K562 (cell line): ENCODE data around the gene ADRB2. TPM values are rescaled to one million over a fixed set of nuclear protein-coding genes. Genes with fewer than 3 reads are reported as not detected.

Experiments
- ATAC-seq: fragments of 200-7000 bp; cut with Tn5 transposase; 3 replicates; pipeline ENCODE4 v1.9.1; 2020; ENCODE audit warnings: moderate library complexity
- BruUV-seq: library from RNA; stranded (reverse); fragments of 400-500 nt; replicated peaks from 2 replicates; lab custom pipeline; 2021; lab: Mats Ljungman, UMichigan
- CTCF ChIA-PET: fragments of 300-600 bp; formaldehyde crosslinking; extraction: SDS; loops from one replicate; lab custom pipeline; 2021; ENCODE audit warnings: low intra/inter-chr PET ratio; lab: Yijun Ruan, JAX
- POLR2A ChIA-PET: fragments of 300-600, 350-650 bp; sonication (Branson Sonifier 250); formaldehyde crosslinking; extraction: SDS; loops from one replicate; lab custom pipeline; 2021; ENCODE audit warnings: antibody characterized with exemption, inconsistent platforms; lab: Yijun Ruan, JAX
- DNase-seq, 4 experiments: peaks; one replicate each; pipeline versions ENCODE4 v3.0.0 to v3.0.0-alpha.2; 2011 to 2018; ENCODE audit warnings: low spot score in 3 of 4, mixed read lengths in 3 of 4; ENCODE audit errors: extremely low read depth in 1 of 4
- FAIRE-seq: peaks from 2 replicates; lab custom pipeline; 2011; peaks lifted over from hg19 to GRCh38; lab: Jason Lieb, UNC
- H2AFZ ChIP-seq: 2 replicates; pipeline ENCODE4 v1.6.0; 2011; ENCODE audit warnings: low read depth, low read length, control low read depth, inconsistent platforms
- H3K27ac ChIP-seq: fragments of 200-600 bp; 3 replicates; pipeline ENCODE4 v1.8.0; 2011; ENCODE audit warnings: low read depth, mild to moderate bottlenecking, control low read depth, inconsistent platforms, low read length, moderate library complexity, mixed read lengths; ENCODE audit errors: extremely low read depth
- H3K27me3 ChIP-seq, 2 experiments: fragments of 300-600 bp in 1 of 2; 2 replicates in 1 of 2; 3 replicates in 1 of 2; pipeline versions ENCODE4 v1.6.0 to v1.8.0; 2011; ENCODE audit warnings: inconsistent platforms in 2 of 2, low read length in 2 of 2, mild to moderate bottlenecking in 1 of 2, mixed read lengths in 1 of 2, moderate library complexity in 1 of 2; ENCODE audit not compliant: control insufficient read depth in 2 of 2, insufficient read depth in 2 of 2
- H3K36me3 ChIP-seq: fragments of 300-600 bp; 3 replicates; pipeline ENCODE4 v1.8.0; 2011; ENCODE audit warnings: mild to moderate bottlenecking, low read length, inconsistent platforms; ENCODE audit not compliant: control insufficient read depth, insufficient read depth
- H3K4me1 ChIP-seq, 2 experiments: fragments of 200-600 bp in 1 of 2; replicated peaks in 1 of 2; 2 replicates in 1 of 2; 3 replicates in 1 of 2; pipeline versions ENCODE4 v1.5.1 to v1.8.0; 2011; ENCODE audit warnings: inconsistent platforms in 2 of 2, low read length in 2 of 2, mild to moderate bottlenecking in 1 of 2, mixed read lengths in 1 of 2, moderate library complexity in 1 of 2; ENCODE audit not compliant: control insufficient read depth in 2 of 2, insufficient read depth in 2 of 2
- H3K4me2 ChIP-seq: 2 replicates; pipeline ENCODE4 v1.6.1; 2011; ENCODE audit warnings: low read length, control low read depth, inconsistent platforms, mixed read lengths; ENCODE audit not compliant: insufficient read depth
- H3K4me3 ChIP-seq: fragments of 200-600 bp; sonication (generic), shearing (Covaris generic); 2 replicates; pipeline ENCODE4 v1.5.1; 2016; ENCODE audit warnings: control low read depth, inconsistent platforms
- H3K79me2 ChIP-seq: fragments of 200-600 bp; 3 replicates; pipeline ENCODE4 v1.8.0; 2011; ENCODE audit warnings: low read length, inconsistent platforms; ENCODE audit not compliant: control insufficient read depth, insufficient read depth
- H3K9ac ChIP-seq, 2 experiments: 2 replicates each; pipeline versions ENCODE4 v1.6.0 to v1.6.1; 2011; ENCODE audit warnings: low read depth in 2 of 2, low read length in 2 of 2, control low read depth in 1 of 2, inconsistent platforms in 1 of 2, mild to moderate bottlenecking in 1 of 2, mixed read lengths in 1 of 2; ENCODE audit not compliant: insufficient read depth in 1 of 2
- H3K9me1 ChIP-seq: one replicate; pipeline ENCODE4 v1.6.0; 2011; ENCODE audit warnings: inconsistent platforms, mild to moderate bottlenecking, low read length, moderate library complexity; ENCODE audit not compliant: control insufficient read depth, insufficient read depth
- H3K9me3 ChIP-seq: replicated peaks from 2 replicates; pipeline ENCODE4 v1.5.1; 2011; ENCODE audit warnings: low read depth, low read length, inconsistent platforms; ENCODE audit not compliant: control insufficient read depth, insufficient read depth
- H4K20me1 ChIP-seq: replicated peaks from 2 replicates; pipeline ENCODE4 v1.6.1; 2011; ENCODE audit warnings: low read length, inconsistent platforms, mixed read lengths; ENCODE audit not compliant: control insufficient read depth, insufficient read depth
- WGBS: fragments of 100-300 bp; shearing (Covaris generic); methylation state at CpG from one replicate; pipeline ENCODE4 v1.1.6; 2016; ENCODE audit warnings: low coverage, mixed read lengths; ENCODE audit not compliant: insufficient coverage; ENCODE audit errors: missing lambda C conversion rate; 5-methylcytosine and 5-hydroxymethylcytosine counted together
- in situ Hi-C: fragments of 300-500 bp; cut with MboI; formaldehyde crosslinking; loops from 4 replicates; pipeline ENCODE4 v1.15.0; 2018; ENCODE audit warnings: inconsistent platforms, mixed read lengths
- intact Hi-C: fragments of 100-400 bp; cut with micrococcal nuclease; formaldehyde crosslinking; loops from 2 replicates; pipeline ENCODE4 v1.14.2; 2022
- polyA plus RNA-seq, 8 experiments: library from polyadenylated mRNA; depleted of rRNA in 4 of 8; stranded (reverse) in 5 of 8; unstranded in 3 of 8; fragments of >200 nt; fragmentation: Nextera tagmentation in 2 of 8; fragmentation: Illumina TruSeq in 1 of 8; extraction: Ambion mirVana in 2 of 8; extraction: Trizol in 1 of 8; gene quantifications; 2 replicates each; pipeline versions ENCODE4 v1.2.1 to v1.2.3, GENCODE V29; 2011 to 2014; ENCODE audit warnings: inconsistent platforms in 1 of 8, missing spikeins in 1 of 8
- total RNA-seq, 7 experiments: library from RNA; depleted of rRNA in 6 of 7; stranded (reverse); fragments of >200 nt in 6 of 7; fragmentation: Illumina TruSeq in 2 of 7; extraction: Trizol in 2 of 7; gene quantifications; 2 replicates each; pipeline versions ENCODE4 v1.2.1 to v1.2.3, GENCODE V29; 2011 to 2021; ENCODE audit warnings: low replicate concordance in 1 of 7
- TF ChIP-seq, protein P1 (sequence below): fragments of 450-650 bp; IDR thresholded peaks from 2 replicates; pipeline ENCODE4 v1.6.1; 2016; ENCODE audit warnings: low read depth

ADRB2 gene
- total and polyA plus RNA-seq, 9 of the 15 experiments (the other 6 are each of a cell fraction or from before 2014, with no cell fraction given), result 0.01 to 0.18 (median 0.04) TPM; not detected in 2

DNA sequence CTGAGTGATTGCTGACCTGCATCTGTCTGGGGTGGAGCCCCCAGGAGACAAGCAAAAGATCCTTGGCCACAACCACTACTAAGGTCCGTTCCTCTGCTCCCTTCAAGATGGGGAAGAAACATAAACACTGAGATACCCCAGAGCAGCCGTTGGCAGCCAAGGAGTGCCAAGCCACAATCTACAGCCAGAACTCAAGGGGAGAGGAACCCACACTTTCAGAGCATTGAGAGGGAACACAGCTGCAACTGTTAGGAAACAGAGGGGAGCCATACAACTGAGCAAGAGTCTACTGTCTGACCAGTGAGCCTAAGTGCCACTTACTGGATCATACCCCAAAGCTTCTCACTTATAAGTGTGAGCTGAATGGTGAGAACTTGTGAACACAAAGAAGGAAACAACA is 44.6 kb upstream of the ADRB2 start:
- no peak for ATAC-seq
- Histone ChIP-seq H2AFZ (peak overlapping the region; percentile 71), H3K27me3 (0 out of 5 replicates have a peak, but pooled peaks cover 0 to 9% of the 10 kb centered on the region in 2 experiments), H3K4me2 (no peak overlapping the region; the same call in 1 of the 2 replicates), H3K9me3 (no peaks in the 10 kb centered on the region), H3K79me2 (no peaks in the 10 kb centered on the region), H3K9me1 (no peaks in the 10 kb centered on the region), H4K20me1 (no peaks in the 10 kb centered on the region; the same call in 1 of the 2 replicates), H3K4me1 (peaks cover 0 to 7% of the 10 kb centered on the region in 2 experiments; a peak in 2 of 5 replicates), H3K27ac (no peak overlapping the region), H3K36me3 (no peaks in the 10 kb centered on the region), H3K9ac (no peak overlapping the region), H3K4me3 (no peak overlapping the region)
- BruUV-seq, result no TSS peak
- intact Hi-C loops (no loop called here), in situ Hi-C loops (no loop called here)
- FAIRE-seq, result no peak
- ChIA-PET POLR2A (interaction anchor here (0.7 to 2.0 kb wide), 4 partner anchors 8 to 58 kb away, joined by 3 to 8 read pairs (median 6); no protein-coding TSS in a partner anchor), CTCF (no interaction called here)
- WGBS, result 28% methylated on average over 2 of the region's 2 CpGs
- DNase-seq, result no peak
- TF ChIP-seq, protein P1, sequence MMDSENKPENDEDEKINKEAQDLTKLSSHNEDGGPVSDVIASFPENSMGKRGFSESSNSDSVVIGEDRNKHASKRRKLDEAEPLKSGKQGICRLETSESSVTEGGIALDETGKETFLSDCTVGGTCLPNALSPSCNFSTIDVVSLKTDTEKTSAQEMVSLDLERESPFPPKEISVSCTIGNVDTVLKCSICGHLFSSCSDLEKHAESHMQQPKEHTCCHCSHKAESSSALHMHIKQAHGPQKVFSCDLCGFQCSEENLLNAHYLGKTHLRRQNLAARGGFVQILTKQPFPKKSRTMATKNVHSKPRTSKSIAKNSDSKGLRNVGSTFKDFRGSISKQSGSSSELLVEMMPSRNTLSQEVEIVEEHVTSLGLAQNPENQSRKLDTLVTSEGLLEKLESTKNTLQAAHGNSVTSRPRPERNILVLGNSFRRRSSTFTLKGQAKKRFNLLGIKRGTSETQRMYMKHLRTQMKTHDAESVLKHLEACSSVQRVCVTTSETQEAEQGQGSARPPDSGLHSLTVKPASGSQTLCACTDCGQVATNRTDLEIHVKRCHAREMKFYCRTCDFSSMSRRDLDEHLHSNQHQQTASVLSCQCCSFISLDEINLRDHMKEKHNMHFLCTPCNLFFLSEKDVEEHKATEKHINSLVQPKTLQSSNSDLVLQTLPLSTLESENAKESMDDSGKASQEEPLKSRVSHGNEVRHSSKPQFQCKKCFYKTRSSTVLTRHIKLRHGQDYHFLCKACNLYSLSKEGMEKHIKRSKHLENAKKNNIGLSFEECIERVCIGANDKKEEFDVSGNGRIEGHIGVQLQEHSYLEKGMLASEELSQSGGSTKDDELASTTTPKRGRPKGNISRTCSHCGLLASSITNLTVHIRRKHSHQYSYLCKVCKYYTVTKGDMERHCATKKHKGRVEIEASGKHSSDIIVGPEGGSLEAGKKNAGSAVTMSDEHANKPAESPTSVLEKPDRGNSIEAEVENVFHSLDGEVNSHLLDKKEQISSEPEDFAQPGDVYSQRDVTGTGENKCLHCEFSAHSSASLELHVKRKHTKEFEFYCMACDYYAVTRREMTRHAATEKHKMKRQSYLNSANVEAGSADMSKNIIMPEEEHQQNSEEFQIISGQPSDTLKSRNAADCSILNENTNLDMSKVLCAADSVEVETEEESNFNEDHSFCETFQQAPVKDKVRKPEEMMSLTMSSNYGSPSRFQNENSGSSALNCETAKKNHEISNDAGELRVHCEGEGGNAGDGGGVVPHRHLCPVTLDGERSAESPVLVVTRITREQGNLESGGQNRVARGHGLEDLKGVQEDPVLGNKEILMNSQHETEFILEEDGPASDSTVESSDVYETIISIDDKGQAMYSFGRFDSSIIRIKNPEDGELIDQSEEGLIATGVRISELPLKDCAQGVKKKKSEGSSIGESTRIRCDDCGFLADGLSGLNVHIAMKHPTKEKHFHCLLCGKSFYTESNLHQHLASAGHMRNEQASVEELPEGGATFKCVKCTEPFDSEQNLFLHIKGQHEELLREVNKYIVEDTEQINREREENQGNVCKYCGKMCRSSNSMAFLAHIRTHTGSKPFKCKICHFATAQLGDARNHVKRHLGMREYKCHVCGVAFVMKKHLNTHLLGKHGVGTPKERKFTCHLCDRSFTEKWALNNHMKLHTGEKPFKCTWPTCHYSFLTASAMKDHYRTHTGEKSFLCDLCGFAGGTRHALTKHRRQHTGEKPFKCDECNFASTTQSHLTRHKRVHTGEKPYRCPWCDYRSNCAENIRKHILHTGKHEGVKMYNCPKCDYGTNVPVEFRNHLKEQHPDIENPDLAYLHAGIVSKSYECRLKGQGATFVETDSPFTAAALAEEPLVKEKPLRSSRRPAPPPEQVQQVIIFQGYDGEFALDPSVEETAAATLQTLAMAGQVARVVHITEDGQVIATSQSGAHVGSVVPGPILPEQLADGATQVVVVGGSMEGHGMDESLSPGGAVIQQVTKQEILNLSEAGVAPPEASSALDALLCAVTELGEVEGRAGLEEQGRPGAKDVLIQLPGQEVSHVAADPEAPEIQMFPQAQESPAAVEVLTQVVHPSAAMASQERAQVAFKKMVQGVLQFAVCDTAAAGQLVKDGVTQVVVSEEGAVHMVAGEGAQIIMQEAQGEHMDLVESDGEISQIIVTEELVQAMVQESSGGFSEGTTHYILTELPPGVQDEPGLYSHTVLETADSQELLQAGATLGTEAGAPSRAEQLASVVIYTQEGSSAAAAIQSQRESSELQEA, result no peak
